ENCODE data around the gene GMNN. TPM values are rescaled to one million over a fixed set of nuclear protein-coding genes. Genes with fewer than 3 reads are reported as not detected.
"Not testable (repeated sequence)": the region's sequence is repeated elsewhere in the genome, so short reads cannot be mapped to it uniquely, and the experiment has no call there.

GMNN gene
- total RNA-seq, 4 donors from 2014 or later = 31.2 to 168 (median 53.3) TPM

GRCh38 chr6:24752503-24752902 lies 22.2 kb upstream of the GMNN start:
- intact Hi-C loops (cut with DNase I; ENCODE audit: low total_unique reads) = no loop called here
- no peak for DNase-seq (ENCODE audit: low spot score in 2 of 2)
- TF ChIP-seq CTCF (IDR thresholded peaks at IDR 0.05) (no peak), POLR2A (IDR thresholded peaks at IDR 0.05) (no peak)
- WGBS, 2 donors = 64 to 74% methylated on average over 2 of the region's 2 CpGs
- H3K4me3 ChIP-seq (ENCODE audit: low read depth, poor library complexity, severe bottlenecking) = no peak overlapping the region

- TF ChIP-seq CTCF (IDR thresholded peaks at IDR 0.05) (no peak), POLR2A (IDR thresholded peaks at IDR 0.05) (no peak)
- intact Hi-C loops (cut with DNase I; ENCODE audit: low total_unique reads) = no loop called here
- WGBS, 2 donors = 87 to 92% methylated on average over 1 of the region's 1 CpG
- H3K4me3 ChIP-seq (ENCODE audit: low read depth, poor library complexity, severe bottlenecking) = no peak overlapping the region
- DNase-seq (ENCODE audit: low spot score in 2 of 2) = no peak
Observed at GRCh38 chr6:24752917-24753492, 21.7 kb upstream of the GMNN start.

GRCh38 chr6:24753545-24753944 lies 21.2 kb upstream of the GMNN start:
- intact Hi-C loops (cut with DNase I; ENCODE audit: low total_unique reads) = no loop called here
- no peak overlapping the region for H3K4me3 ChIP-seq (ENCODE audit: low read depth, poor library complexity, severe bottlenecking)
- DNase-seq (ENCODE audit: low spot score in 2 of 2) = no peak
- TF ChIP-seq CTCF (IDR thresholded peaks at IDR 0.05) (no peak), POLR2A (IDR thresholded peaks at IDR 0.05) (no peak)
- 61 to 83% methylated on average over 2 of the region's 2 CpGs for WGBS, 2 donors

GRCh38 chr6:24754378-24754777 lies 20.4 kb upstream of the GMNN start:
- DNase-seq (ENCODE audit: low spot score in 2 of 2); intact Hi-C loops (cut with DNase I; ENCODE audit: low total_unique reads); H3K4me3 ChIP-seq (ENCODE audit: low read depth, poor library complexity, severe bottlenecking): not testable (repeated sequence)
- WGBS, 2 donors = 85 to 86% methylated on average over 4 of the region's 4 CpGs

- DNase-seq (ENCODE audit: low spot score in 2 of 2) = no peak
- intact Hi-C loops (cut with DNase I; ENCODE audit: low total_unique reads) = no loop called here
- H3K4me3 ChIP-seq (ENCODE audit: low read depth, poor library complexity, severe bottlenecking) = no peak overlapping the region
- TF ChIP-seq POLR2A (IDR thresholded peaks at IDR 0.05) = no peak
- TF ChIP-seq CTCF (IDR thresholded peaks at IDR 0.05) = no peak
Observed at GRCh38 chr6:24755279-24755678, 19.5 kb upstream of the GMNN start.

- no peak for DNase-seq (ENCODE audit: low spot score in 2 of 2)
Observed at GRCh38 chr6:24757611-24758010, 17.1 kb upstream of the GMNN start.

More at GRCh38 chr6:24757611-24758010, 17.1 kb upstream of the GMNN start:
- intact Hi-C loops (cut with DNase I; ENCODE audit: low total_unique reads) = no loop called here
- TF ChIP-seq POLR2A (IDR thresholded peaks at IDR 0.05) = no peak
- TF ChIP-seq CTCF (IDR thresholded peaks at IDR 0.05) = no peak
- no peak overlapping the region for H3K4me3 ChIP-seq (ENCODE audit: low read depth, poor library complexity, severe bottlenecking)
- WGBS, 2 donors = 88 to 97% methylated on average over 6 of the region's 6 CpGs
